Activated CD4-positive, alpha-beta T cell treated with anti-CD3 and anti-CD28 coated beads, Interleukin-2, amount 10 ng/mL, durations not matched to agents 7 days and 5 days (primary cell): ENCODE data around the gene MAFB. TPM values are rescaled to one million over a fixed set of nuclear protein-coding genes. Genes with fewer than 3 reads are reported as not detected.

ENCODE experiments used
- CTCF ChIA-PET: fragments of 350-600 bp; sonication (Branson Sonifier 250); formaldehyde crosslinking; loops from one replicate; lab custom pipeline; 2021; ENCODE audit warnings: antibody characterized with exemption; lab: Charles Lee
- POLR2A ChIA-PET: fragments of 350-600 bp; sonication (Branson Sonifier 250); formaldehyde crosslinking; loops from one replicate; lab custom pipeline; 2021; ENCODE audit warnings: antibody characterized with exemption; lab: Charles Lee
- DNase-seq: peaks from one replicate; pipeline ENCODE4 v3.0.0-alpha.2; 2020
- H3K27ac Mint-ChIP-seq: one replicate; pipeline ENCODE4 v1.8.0; 2021; ENCODE audit warnings: mild to moderate bottlenecking, moderate library complexity, mixed read lengths
- H3K27me3 Mint-ChIP-seq: one replicate; pipeline ENCODE4 v1.8.0; 2021; ENCODE audit warnings: mixed read lengths
- H3K36me3 Mint-ChIP-seq: one replicate; pipeline ENCODE4 v1.8.0; 2021; ENCODE audit warnings: low read depth, mixed read lengths
- H3K4me1 Mint-ChIP-seq: one replicate; pipeline ENCODE4 v1.8.0; 2021; ENCODE audit warnings: mixed read lengths
- H3K4me3 Mint-ChIP-seq: one replicate; pipeline ENCODE4 v1.8.0; 2021; ENCODE audit warnings: mild to moderate bottlenecking, moderate library complexity, mixed read lengths
- H3K9me3 Mint-ChIP-seq: one replicate; pipeline ENCODE4 v1.8.0; 2021; ENCODE audit warnings: mixed read lengths
- total RNA-seq, 2 experiments: library from RNA; stranded (reverse); gene quantifications; one replicate each; pipeline ENCODE4 v1.2.3, GENCODE V29; 2021

The MAFB gene
- total RNA-seq, 2 experiments from 2014 or later: not detected

GRCh38 chr20:40683894-40684268, 5.2 kb downstream of the MAFB start:
- POLR2A ChIA-PET: no interaction called here
- H3K27ac Mint-ChIP-seq: no peak overlapping the region
- H3K36me3 Mint-ChIP-seq: no peaks in the 10 kb centered on the region
- peaks cover 87% of the 10 kb centered on the region for H3K27me3 Mint-ChIP-seq
- CTCF ChIA-PET: interaction anchor here (0.6 kb wide), 1 partner anchor 810 kb away, joined by 3 read pairs; no protein-coding TSS in a partner anchor
- no peaks in the 10 kb centered on the region for H3K9me3 Mint-ChIP-seq
- no peak overlapping the region for H3K4me3 Mint-ChIP-seq
- no peak for DNase-seq
- peaks cover 10% of the 10 kb centered on the region for H3K4me1 Mint-ChIP-seq

DNA sequence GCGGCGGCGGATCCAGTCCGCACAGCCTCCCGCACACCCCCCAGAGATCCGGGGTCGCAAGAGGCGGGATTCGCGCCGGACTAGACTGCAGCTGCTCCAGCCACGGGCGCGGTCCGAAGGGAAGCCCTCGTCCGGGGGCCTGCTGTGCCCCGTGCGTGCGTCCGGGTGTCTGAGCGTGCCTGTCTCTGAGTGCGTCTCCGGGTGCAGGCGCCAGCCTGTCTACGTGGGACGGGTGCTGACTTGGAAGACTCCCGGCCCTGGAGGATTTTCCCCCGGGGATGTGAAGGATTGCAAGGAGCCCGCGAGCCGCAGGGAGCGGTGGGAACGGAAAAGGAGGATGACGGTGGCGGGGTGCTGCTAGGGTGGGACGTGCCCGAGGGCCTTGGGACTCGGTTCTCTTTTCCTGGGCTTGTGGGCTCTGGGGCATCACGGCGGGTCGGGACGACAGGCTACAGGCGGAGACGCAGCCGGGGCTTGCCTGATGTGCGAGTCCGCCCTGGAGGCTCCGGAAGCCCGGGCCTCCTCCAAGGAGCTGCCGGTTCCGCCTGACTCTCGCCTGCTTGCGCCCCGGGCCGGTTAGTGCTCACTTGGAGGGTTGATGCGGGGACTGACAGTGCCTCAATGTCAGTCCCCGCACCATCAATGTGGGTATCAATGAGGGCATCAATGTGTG, 5.7 kb downstream of the MAFB start:
- Mint-ChIP-seq H3K36me3 (no peaks in the 10 kb centered on the region), H3K9me3 (no peaks in the 10 kb centered on the region), H3K27ac (no peak overlapping the region), H3K4me1 (peaks cover 7% of the 10 kb centered on the region), H3K4me3 (no peak overlapping the region), H3K27me3 (peaks cover 85% of the 10 kb centered on the region)
- DNase-seq: no peak
- CTCF ChIA-PET: no interaction called here
- POLR2A ChIA-PET: no interaction called here

DNA sequence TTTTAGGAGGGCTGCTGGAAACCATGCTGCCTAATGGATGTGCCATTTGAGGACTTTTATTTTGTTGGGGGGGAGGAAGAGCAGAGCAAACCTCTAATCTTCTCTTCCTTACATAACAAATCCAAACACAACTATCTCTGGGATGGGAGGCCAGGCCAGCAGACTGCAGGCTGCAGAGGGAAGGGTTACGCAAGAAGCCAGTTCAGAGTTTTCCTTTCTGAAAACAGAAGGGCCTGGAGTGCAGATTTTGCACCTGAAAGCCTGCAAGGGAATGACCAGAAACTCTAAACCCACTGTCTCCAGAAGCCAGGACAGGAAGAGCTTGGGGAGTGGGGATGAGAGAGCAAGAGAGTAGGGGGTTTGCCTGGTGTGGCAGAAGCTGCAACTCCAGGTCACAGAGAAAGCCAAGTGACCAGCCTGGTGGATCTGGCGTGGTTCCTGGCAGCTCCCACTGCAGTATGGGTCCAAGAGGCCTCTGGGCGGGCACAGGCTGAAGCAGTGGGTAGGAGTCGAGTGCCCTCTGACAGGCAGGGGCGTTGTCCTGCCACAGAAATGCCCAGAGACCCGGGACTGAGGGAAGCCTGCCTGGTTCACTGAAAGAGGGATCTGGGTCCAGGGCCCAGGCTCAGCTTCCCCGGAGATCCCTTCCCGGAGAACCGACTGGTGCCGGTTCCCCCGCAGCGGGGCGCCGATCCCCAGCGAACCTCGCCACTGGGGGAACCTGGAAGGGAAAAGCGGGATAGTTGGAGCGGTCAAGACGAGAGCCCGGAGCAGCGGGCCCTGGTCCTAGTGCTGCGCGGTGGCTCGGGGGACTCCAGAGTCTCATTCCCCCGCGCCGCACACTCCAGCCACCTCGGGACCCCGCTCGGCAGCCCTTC, 6.7 kb downstream of the MAFB start:
- POLR2A ChIA-PET: no interaction called here
- no peak for DNase-seq
- Mint-ChIP-seq H3K4me1 (peaks cover 5% of the 10 kb centered on the region), H3K9me3 (no peaks in the 10 kb centered on the region), H3K36me3 (no peaks in the 10 kb centered on the region), H3K4me3 (no peak overlapping the region), H3K27me3 (peaks cover 82% of the 10 kb centered on the region), H3K27ac (no peak overlapping the region)
- CTCF ChIA-PET: no interaction called here

DNA sequence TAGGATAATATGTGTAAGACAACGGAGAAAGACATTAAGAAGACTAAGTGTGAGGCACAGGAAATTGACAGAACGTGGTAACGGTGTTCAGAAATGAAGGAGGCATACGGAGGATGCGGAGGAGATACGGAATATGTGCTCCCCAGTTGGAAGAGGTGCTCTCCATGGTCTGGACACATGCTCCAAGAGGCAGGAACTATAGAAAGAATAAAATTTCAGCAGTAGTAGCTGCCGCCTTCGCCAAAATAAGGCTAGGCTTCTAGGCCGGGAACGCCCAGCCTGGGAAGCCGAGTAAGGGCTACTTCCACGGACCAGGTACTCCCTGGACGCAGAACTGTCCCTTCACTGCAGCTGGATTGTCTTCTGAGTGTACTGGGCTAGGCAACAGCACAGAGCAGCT, 7.4 kb downstream of the MAFB start:
- no peaks in the 10 kb centered on the region for H3K36me3 Mint-ChIP-seq
- no peak for DNase-seq
- H3K9me3 Mint-ChIP-seq: no peaks in the 10 kb centered on the region

GRCh38 chr20:40681165-40681564, 7.9 kb downstream of the MAFB start:
- no peak overlapping the region for H3K27ac Mint-ChIP-seq
- H3K9me3 Mint-ChIP-seq: no peaks in the 10 kb centered on the region
- peaks cover 80% of the 10 kb centered on the region for H3K27me3 Mint-ChIP-seq
- no peak for DNase-seq
- CTCF ChIA-PET: interaction anchor here (0.6 kb wide), 1 partner anchor 1764 kb away, joined by 4 read pairs; no protein-coding TSS in a partner anchor
- H3K4me3 Mint-ChIP-seq: no peak overlapping the region
- POLR2A ChIA-PET: no interaction called here
- H3K36me3 Mint-ChIP-seq: no peaks in the 10 kb centered on the region
- H3K4me1 Mint-ChIP-seq: peaks cover 5% of the 10 kb centered on the region

More for the DNA sequence above, 7.4 kb downstream of the MAFB start:
- ChIA-PET POLR2A (no interaction called here), CTCF (no interaction called here)
- Mint-ChIP-seq H3K27me3 (peaks cover 80% of the 10 kb centered on the region), H3K4me3 (no peak overlapping the region), H3K27ac (no peak overlapping the region), H3K4me1 (peaks cover 5% of the 10 kb centered on the region)

- Mint-ChIP-seq H3K9me3 (no peaks in the 10 kb centered on the region), H3K4me3 (no peak overlapping the region), H3K4me1 (peaks cover 5% of the 10 kb centered on the region), H3K27me3 (peaks cover 78% of the 10 kb centered on the region), H3K27ac (no peak overlapping the region), H3K36me3 (no peaks in the 10 kb centered on the region)
- DNase-seq: no peak
- ChIA-PET POLR2A (no interaction called here), CTCF (no interaction called here)
Measured at GRCh38 chr20:40680161-40680959, 8.7 kb downstream of the MAFB start.

- Mint-ChIP-seq H3K27me3 (peaks cover 71% of the 10 kb centered on the region), H3K4me3 (no peak overlapping the region)
Measured at GRCh38 chr20:40679184-40679583, 9.9 kb downstream of the MAFB start.

DNA sequence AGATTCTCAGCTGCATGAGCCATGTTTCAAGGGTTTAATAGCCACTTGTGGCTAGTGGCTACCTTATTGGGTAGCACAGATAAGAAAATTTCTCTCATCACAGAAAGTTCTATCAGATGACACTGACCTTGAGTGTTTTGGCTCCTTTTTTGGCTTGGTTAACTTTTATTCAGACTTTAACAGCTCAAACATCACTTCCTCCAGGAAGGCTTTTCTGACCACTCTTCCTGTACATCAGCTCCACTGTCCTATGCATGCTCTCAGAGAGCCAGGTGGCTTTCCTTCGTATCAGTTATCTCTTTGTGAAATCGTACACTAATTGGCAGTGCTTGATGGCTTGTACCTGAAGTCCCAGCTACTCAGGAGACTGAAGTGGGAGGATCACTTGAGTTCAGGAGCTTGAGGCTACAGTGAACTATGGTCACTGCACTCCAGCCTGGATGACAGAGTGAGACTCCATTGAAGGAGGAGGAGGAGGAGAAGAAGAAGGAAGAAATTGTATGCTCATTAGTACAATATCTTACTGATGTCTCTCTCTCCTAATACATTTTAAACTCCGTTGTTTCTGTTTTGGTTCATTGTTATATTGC, 10.7 kb downstream of the MAFB start:
- DNase-seq: no peak
- ChIA-PET CTCF (no interaction called here), POLR2A (no interaction called here)
- no peak overlapping the region for H3K27ac Mint-ChIP-seq
- H3K27me3 Mint-ChIP-seq: peaks cover 70% of the 10 kb centered on the region
- peaks cover 2% of the 10 kb centered on the region for H3K4me1 Mint-ChIP-seq
- H3K36me3 Mint-ChIP-seq: no peaks in the 10 kb centered on the region
- no peaks in the 10 kb centered on the region for H3K9me3 Mint-ChIP-seq
- no peak overlapping the region for H3K4me3 Mint-ChIP-seq

More at GRCh38 chr20:40679184-40679583, 9.9 kb downstream of the MAFB start:
- POLR2A ChIA-PET: no interaction called here
- Mint-ChIP-seq H3K27ac (no peak overlapping the region), H3K9me3 (no peaks in the 10 kb centered on the region), H3K36me3 (no peaks in the 10 kb centered on the region), H3K4me1 (peaks cover 5% of the 10 kb centered on the region)
- DNase-seq: no peak
- CTCF ChIA-PET: no interaction called here

DNA sequence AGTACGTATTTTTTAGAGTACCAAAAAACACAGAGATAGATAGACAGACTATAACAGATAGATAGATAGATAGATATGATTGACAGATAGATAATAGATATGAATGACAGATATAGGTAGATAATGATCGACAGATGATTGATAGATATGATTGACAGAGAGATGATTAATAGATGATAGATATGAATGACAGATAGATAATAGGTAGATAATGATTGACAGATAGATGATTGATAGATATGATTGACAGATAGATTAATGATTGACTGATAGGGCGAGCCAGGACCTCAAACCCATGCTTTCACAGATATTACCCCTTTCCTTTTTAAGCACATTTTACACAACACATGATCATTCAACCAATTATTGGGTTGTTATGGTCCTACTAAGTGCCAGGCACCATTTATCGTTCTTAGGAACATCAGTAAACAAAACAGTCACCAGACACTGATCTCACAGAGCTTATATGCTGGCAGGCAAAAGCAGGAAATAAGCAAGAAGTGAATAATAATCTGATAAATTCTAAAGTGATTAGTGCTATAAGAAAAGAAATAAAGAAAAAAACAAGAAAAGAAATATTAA, 11.6 kb downstream of the MAFB start:
- H3K27me3 Mint-ChIP-seq: peaks cover 62% of the 10 kb centered on the region
- H3K27ac Mint-ChIP-seq: no peak overlapping the region
- no peaks in the 10 kb centered on the region for H3K4me1 Mint-ChIP-seq
- ChIA-PET POLR2A (no interaction called here), CTCF (no interaction called here)
- no peaks in the 10 kb centered on the region for H3K9me3 Mint-ChIP-seq
- no peaks in the 10 kb centered on the region for H3K36me3 Mint-ChIP-seq
- H3K4me3 Mint-ChIP-seq: no peak overlapping the region
- no peak for DNase-seq

GRCh38 chr20:40676491-40677269, 12.4 kb downstream of the MAFB start:
- H3K27ac Mint-ChIP-seq: no peak overlapping the region
- H3K36me3 Mint-ChIP-seq: no peaks in the 10 kb centered on the region
- DNase-seq: no peak
- POLR2A ChIA-PET: no interaction called here
- no peaks in the 10 kb centered on the region for H3K4me1 Mint-ChIP-seq
- no peaks in the 10 kb centered on the region for H3K9me3 Mint-ChIP-seq
- H3K4me3 Mint-ChIP-seq: no peak overlapping the region
- CTCF ChIA-PET: no interaction called here
- H3K27me3 Mint-ChIP-seq: peaks cover 55% of the 10 kb centered on the region

DNA sequence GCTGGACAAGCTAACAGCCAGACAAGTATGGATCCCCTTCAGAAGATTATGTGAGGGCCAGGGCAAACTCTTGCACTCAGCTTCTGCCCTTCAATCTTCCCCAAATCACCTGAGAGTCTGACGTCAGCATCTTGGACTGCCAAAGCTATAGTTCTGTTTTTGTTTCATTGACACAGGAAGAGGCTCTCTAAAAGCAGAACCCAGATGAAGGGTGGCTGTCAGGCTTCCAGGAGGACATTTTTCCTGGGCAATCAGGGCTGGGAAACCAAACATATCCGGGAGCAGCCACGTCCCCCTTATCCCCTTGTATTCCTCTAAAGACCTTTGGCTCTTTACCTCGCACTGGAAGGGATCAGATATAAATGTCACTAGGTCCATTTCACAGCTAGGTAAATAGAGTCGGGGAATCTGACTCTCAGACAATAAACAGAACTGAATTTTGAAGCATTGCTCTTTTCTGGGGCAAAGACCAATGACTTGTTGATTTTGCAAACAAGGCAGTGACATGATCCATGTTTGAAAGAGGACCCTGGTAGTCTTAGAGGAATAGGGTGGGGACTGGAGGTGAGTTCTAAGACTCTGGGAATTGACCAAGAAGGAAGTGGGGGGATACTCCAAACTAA, 13.3 kb downstream of the MAFB start:
- peaks cover 45% of the 10 kb centered on the region for H3K27me3 Mint-ChIP-seq
- no peak overlapping the region for H3K4me3 Mint-ChIP-seq
- ChIA-PET POLR2A (no interaction called here), CTCF (no interaction called here)
- H3K27ac Mint-ChIP-seq: no peak overlapping the region
- no peaks in the 10 kb centered on the region for H3K36me3 Mint-ChIP-seq
- no peak for DNase-seq
- no peaks in the 10 kb centered on the region for H3K4me1 Mint-ChIP-seq
- H3K9me3 Mint-ChIP-seq: no peaks in the 10 kb centered on the region
